ENCODE data around the gene C19orf44.
"Not testable (repeated sequence)": the region's sequence is repeated elsewhere in the genome, so short reads cannot be mapped to it uniquely, and the experiment has no call there.

C19orf44 gene

GRCh38 chr19:16467581-16467980, 28.6 kb upstream of the C19orf44 start:
- no peak for DNase-seq (ENCODE audit: low read depth)

- DNase-seq (ENCODE audit: low read depth) = no peak
Observed at GRCh38 chr19:16470541-16470910, 25.7 kb upstream of the C19orf44 start.

GRCh38 chr19:16470911-16471811, 25.0 kb upstream of the C19orf44 start:
- DNase-seq (ENCODE audit: low read depth) = peak; percentile 34

- not testable (repeated sequence) for DNase-seq (ENCODE audit: low read depth)
Observed at GRCh38 chr19:16472559-16472899, 23.7 kb upstream of the C19orf44 start.

- no peak for DNase-seq (ENCODE audit: low read depth)
Observed at GRCh38 chr19:16472992-16473391, 23.2 kb upstream of the C19orf44 start.

- DNase-seq (ENCODE audit: low read depth) = no peak
Observed at GRCh38 chr19:16473875-16474392, 22.3 kb upstream of the C19orf44 start.

GRCh38 chr19:16476401-16476800, 19.8 kb upstream of the C19orf44 start:
- DNase-seq (ENCODE audit: low read depth) = no peak

GRCh38 chr19:16477311-16477710, 18.9 kb upstream of the C19orf44 start:
- DNase-seq (ENCODE audit: low read depth) = no peak

- no peak for DNase-seq (ENCODE audit: low read depth)
Observed at GRCh38 chr19:16482745-16483144, 13.4 kb upstream of the C19orf44 start.

- peak; percentile 16 for DNase-seq (ENCODE audit: low read depth)
Observed at GRCh38 chr19:16486476-16486875, 9.7 kb upstream of the C19orf44 start.

- peak; percentile 54 for DNase-seq (ENCODE audit: low read depth)
Observed at GRCh38 chr19:16496613-16496983, 404 bp downstream of the C19orf44 start.

- no peak for DNase-seq (ENCODE audit: low read depth)
Observed at GRCh38 chr19:16497042-16497441, 848 bp downstream of the C19orf44 start.

GRCh38 chr19:16497837-16498236, 1.6 kb downstream of the C19orf44 start:
- DNase-seq (ENCODE audit: low read depth) = no peak

GRCh38 chr19:16504271-16504670, 8.1 kb downstream of the C19orf44 start:
- DNase-seq (ENCODE audit: low read depth) = no peak

- DNase-seq (ENCODE audit: low read depth) = not testable (repeated sequence)
Observed at GRCh38 chr19:16506161-16506560, 10.0 kb downstream of the C19orf44 start.

GRCh38 chr19:16506961-16507360, 10.8 kb downstream of the C19orf44 start:
- no peak for DNase-seq (ENCODE audit: low read depth)

GRCh38 chr19:16508546-16508945, 12.4 kb downstream of the C19orf44 start:
- no peak for DNase-seq (ENCODE audit: low read depth)

GRCh38 chr19:16509141-16510061, 13.2 kb downstream of the C19orf44 start:
- DNase-seq (ENCODE audit: low read depth) = peak; percentile 77

- not testable (repeated sequence) for DNase-seq (ENCODE audit: low read depth)
Observed at GRCh38 chr19:16512611-16513010, 16.4 kb downstream of the C19orf44 start.

- DNase-seq (ENCODE audit: low read depth) = no peak
Observed at GRCh38 chr19:16514383-16515019, 18.3 kb downstream of the C19orf44 start.

- no peak for DNase-seq (ENCODE audit: low read depth)
Observed at GRCh38 chr19:16516381-16516780, 20.2 kb downstream of the C19orf44 start.

GRCh38 chr19:16516923-16517610, 20.9 kb downstream of the C19orf44 start:
- DNase-seq (ENCODE audit: low read depth) = no peak
